HG03066 (cell line): Measurements from ENCODE around the gene KIAA0513.
"Not testable (repeated sequence)": the region's sequence is repeated elsewhere in the genome, so short reads cannot be mapped to it uniquely, and the experiment has no call there.

Experiments used
- ATAC-seq: cut with Tn5 transposase; IDR thresholded peaks from one replicate; pipeline ENCODE4 v1.9.1; 2021; ENCODE audit warnings: low read depth; ENCODE audit not compliant: unreplicated experiment

KIAA0513 gene

DNA sequence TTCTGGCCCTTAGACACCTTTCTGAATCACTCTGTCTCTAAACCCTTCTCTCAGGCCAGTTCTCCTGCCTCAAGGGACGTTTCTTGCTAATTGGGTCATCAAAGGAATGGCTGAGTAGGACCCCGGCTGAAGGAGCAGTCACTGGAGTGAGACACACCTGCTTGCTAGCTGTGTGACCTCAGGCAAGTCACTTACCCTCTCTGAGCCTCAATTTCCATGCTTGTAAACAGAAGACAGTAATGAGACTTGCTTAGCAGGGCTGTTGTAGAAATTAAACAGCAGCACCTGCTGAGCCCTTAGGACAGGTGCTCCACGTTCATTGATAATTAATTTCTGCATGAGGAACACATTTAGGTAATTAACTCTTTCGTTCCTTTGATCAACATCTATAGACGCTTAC lies 77.9 kb downstream of the KIAA0513 start:
- ATAC-seq = no peak

DNA sequence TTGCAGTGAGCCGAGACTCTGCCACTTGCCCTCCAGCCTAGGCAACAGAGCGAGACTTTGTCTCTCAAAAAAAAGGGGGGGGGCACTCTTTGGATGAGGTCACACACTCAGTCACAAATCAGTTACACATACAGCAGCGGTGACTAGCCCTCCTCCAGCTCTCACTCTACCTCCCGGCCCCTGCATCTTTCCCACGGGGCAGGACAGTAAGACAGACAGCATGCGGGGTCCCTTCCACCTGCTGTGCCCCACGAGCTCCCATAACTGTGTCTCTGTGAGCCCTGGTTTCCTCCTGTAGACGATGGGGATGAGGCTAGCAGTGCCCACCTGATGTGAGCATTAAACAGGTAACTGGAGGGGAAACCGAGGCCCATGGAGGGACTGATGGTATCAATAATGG lies 79.5 kb downstream of the KIAA0513 start:
- no peak for ATAC-seq

GRCh38 chr16:85107532-85107931 lies 79.9 kb downstream of the KIAA0513 start:
- ATAC-seq = no peak

- no peak for ATAC-seq
These were observed 82.5 kb downstream of the KIAA0513 start for GRCh38 chr16:85110105-85110504.

GRCh38 chr16:85111184-85111583 lies 83.6 kb downstream of the KIAA0513 start:
- ATAC-seq = no peak

- no peak for ATAC-seq
These were observed 84.8 kb downstream of the KIAA0513 start, which contains the start of gene CIBAR2 for GRCh38 chr16:85112364-85112763. Gene CIBAR2 (minus strand): TSS chr16:85112472. CDS start chr16:85112352, 120 bp downstream.

DNA sequence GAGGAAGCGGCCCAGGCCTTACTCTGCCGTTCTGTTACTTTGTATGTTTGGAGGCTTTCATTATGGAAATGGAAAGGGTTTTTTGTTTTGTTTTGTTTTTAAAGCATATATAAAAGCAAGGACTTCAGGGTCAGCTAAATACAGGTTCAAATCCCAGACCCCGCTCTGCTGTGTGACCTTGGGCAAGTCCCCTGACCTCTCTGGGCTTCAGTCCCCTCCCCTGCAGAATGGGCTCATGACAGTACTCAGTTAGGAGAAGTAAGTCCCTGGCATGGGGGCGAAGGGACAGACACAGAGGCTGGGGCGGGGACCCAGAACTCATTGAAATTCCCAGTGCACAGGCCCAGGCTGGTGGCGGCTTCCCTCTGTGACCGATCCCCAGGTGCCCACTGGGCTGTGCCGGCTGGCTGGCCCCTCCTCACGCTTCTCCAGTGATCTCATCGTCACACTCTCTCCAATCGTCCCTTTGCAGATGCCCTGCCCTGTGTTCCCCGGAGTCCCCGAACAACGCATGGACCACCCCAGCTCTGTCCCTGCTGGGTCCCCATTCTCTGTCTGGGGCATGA lies 85.7 kb downstream of the KIAA0513 start:
- ATAC-seq = no peak

DNA sequence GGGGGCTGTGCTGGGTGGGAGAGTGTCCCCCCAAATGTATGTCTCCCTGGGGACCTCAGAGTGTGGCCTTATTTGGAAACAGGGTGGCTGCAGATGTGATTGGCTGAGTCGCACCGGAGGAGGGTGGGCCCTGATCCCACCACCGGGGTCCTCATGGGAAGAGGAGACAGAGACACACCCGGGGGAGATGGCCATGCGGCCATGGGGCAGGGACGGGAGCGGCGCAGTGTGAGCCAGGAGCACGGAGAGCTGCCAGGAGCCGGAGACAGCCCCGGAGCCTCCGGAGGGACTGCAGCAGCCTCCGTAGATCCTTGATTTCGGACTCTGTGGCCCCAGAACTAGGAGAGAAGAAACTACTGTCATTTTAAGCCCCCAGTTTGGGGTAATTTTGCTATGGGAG lies 86.3 kb downstream of the KIAA0513 start:
- no peak for ATAC-seq

DNA sequence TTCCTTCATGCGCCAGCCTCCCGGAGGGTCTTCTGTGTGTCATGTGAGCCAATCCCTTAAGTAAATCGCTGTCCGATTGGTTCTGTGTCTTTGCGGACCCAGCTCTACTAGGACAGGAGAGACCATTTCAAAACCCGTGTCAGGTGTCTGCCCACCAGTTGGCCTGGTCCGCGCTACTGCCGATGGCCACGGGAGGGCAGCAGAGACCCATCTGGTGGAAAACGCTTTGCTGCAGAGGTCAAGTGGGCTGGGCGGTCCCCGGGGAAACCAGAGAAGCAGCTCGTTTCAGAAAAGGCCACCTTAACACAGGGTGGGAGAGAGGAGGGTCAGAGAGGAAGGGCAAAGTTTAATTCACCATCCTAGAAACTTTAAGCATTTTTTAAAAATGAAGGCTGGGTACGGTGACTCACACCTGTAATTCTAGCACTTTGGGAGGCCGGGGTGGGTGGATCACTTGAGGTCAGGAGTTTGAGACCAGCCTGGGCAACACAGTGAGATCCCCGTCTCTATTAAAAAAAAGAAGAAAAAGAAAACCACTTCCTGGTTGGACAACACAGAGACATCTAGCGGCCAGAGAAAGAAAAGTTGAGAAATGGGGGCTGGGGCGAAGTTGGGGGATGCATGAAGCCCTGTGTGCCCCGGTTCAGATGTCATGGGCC lies 87.4 kb downstream of the KIAA0513 start:
- ATAC-seq = no peak

DNA sequence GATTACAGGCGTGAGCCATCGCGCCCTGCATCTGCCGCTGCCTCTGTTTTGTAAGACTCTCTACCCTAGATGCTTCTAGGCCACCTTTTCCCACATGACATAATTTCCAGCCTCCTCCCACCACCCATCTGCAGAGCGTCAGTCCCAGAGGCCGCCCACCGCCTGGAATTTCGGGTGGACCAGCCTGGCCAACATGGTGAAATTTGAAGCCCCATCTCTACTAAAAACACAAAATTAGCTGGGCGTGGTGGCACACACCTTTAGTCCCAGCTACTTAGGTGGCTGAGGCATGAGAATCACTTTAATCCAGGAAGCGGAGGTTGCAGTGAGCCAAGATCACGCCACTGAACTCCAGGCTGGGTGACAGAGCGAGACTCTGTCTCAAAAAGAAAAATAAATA lies 89.8 kb downstream of the KIAA0513 start:
- no peak for ATAC-seq

GRCh38 chr16:85120006-85120340 lies 92.4 kb downstream of the KIAA0513 start:
- no peak for ATAC-seq

DNA sequence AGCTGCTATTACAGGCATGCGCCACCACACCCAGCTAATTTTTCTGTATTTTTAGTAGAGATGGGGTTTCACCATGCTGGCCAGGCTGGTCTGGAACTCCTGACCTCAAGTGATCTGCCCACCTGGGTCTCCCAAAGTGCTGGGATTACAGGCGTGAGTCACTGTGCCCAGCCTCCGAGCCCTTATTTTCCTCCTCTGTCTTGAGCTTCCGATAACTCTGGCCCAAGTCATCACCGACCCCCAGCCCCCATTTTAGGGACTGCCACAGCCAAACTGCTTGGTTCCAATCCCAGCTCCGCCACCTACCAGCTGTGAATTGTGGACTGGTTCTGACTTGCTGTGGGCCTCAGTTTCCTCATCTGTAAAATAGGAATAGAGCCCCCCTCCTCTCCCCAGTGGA lies 95.8 kb downstream of the KIAA0513 start:
- not testable (repeated sequence) for ATAC-seq

GRCh38 chr16:85123891-85124635 lies 96.5 kb downstream of the KIAA0513 start:
- ATAC-seq = no peak

DNA sequence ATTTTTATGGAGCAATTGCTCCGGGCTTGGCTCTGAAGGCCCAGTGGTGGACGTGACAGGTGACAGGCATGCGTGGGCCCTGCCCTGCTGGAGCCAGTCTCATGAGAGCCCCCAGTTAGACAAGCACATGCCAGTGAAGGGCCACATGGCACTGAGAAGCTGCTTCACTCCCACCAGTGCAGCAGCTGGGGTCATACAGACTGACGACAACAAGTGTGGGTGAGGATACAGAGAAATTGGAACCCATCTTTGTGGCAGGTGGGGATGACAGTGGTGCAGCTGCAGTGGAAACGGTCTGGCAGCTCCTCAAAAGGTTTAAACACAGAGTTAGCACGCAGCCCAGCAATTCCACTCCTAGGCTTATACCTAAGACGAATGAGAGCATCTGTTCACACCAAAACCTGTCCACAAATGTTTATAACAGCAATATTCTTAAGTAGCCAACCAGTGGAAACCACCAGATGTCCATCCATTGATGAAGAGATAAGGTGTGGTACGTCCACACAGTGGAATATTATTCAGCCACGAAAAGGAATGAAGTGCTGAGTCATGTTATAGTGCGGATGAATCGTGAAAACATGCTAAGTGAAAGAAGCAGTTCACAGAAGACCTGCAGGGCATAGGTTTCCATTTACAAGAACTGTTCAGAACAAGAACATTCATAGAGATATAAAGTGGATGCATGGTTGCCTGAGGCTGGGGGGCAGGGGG lies 97.2 kb downstream of the KIAA0513 start:
- no peak for ATAC-seq

- no peak for ATAC-seq
These were observed 98.2 kb downstream of the KIAA0513 start for GRCh38 chr16:85125570-85126393.

GRCh38 chr16:85126394-85126704 lies 98.8 kb downstream of the KIAA0513 start:
- no peak for ATAC-seq

- no peak for ATAC-seq
These were observed 99.2 kb downstream of the KIAA0513 start for GRCh38 chr16:85126705-85127378.

DNA sequence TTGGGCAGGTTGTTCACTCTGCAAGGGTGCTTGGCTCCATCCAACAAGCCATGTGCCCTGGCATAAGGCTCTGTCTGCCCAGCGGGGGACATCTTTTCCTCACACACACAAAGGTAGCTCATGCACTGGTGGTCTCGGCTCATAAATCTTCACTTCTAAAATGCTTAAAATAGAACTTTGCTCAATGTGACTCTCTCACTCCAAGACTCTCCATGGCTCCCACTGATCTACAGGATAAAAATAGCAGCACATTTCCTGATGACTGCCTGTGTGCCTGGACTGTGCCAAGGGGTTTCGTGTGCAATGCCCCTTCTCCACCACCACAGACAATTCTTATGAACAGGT lies 99.8 kb downstream of the KIAA0513 start:
- no peak for ATAC-seq

DNA sequence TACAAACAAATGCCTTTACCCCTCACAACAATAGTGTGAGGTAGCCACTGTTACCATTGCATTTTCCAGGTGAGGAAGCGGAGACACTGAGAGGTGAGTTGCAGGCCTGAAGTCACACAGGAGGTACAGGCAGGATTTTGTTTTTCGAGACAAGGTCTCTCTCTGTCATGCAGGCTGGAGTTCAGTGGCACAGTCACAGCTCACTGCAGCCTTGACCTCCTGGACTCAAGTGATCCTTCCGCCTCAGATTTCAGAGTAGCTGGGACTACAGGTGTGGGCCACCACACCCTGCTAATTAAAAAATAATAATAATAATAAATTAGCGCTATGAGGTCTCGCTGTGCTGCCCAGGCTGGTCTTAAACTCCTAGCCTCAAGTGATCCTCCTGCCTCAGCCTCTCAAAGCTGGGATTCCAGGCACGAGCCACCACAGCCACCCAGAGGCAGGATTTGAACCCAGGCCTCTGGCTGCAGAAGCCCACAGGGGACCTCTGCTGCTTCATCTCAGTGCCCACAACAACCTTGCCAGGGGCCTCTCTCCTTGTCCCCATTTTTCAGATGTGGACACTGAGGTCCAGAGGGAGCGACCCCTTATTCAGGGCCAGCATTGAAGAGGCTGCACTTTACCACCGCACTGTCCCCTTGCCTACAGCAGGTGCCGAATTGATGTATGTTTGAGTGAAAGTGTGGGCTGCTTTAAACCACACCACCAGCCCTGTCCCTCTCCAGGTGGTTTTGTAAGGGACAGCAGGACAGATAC lies 100.7 kb downstream of the KIAA0513 start:
- ATAC-seq = no peak
